Fibroblast of skin of left biceps (primary cell): ENCODE data around the gene FCN2.

Experiments used
- DNase-seq, 2 experiments: peaks; one replicate each; pipeline ENCODE4 v3.0.0-alpha.2; 2013; ENCODE audit warnings: low read depth in 2 of 2

Gene FCN2

DNA sequence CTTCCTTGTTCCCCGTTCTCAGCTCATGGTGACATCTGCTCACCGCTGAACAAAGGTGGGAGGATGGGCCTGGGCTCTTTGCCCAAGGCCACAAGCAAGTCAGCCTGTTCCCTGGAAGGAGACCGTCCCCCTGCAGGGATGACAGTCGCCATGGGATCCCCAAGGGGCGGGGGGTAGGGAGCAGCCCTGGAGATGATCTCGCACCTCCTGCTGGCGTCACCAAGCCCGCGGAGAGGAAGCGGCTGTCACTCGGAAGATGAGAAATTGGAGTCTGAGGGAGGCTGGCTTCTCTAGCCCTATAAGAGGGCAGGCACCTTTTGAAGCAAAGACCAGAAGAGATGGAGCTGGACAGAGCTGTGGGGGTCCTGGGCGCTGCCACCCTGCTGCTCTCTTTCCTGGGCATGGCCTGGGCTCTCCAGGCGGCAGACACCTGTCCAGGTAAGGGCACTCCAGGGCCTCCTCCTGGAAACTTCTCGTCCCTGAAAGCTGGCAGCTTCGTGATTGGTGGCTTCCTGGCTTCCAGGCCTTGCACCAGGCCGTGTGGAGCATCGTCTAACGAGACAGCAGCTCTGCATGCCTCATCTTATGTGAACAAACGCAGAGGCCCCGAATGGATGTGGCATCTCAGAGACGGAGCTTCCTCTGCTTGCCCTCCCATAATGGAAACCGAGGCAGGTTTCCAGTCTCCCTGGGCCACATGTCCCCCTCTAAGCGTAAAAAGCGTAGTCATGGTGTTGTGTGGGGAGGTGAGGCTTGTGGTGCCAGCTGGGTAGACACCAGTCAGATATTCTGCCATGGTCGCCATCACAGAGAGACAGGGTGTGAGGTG is at the start of gene FCN2:
Gene FCN2, plus strand, starts transcription at position 327 of the 829 bp plus-strand sequence. Its CDS starts 12 bp downstream, at position 339.
- DNase-seq: no peak

DNA sequence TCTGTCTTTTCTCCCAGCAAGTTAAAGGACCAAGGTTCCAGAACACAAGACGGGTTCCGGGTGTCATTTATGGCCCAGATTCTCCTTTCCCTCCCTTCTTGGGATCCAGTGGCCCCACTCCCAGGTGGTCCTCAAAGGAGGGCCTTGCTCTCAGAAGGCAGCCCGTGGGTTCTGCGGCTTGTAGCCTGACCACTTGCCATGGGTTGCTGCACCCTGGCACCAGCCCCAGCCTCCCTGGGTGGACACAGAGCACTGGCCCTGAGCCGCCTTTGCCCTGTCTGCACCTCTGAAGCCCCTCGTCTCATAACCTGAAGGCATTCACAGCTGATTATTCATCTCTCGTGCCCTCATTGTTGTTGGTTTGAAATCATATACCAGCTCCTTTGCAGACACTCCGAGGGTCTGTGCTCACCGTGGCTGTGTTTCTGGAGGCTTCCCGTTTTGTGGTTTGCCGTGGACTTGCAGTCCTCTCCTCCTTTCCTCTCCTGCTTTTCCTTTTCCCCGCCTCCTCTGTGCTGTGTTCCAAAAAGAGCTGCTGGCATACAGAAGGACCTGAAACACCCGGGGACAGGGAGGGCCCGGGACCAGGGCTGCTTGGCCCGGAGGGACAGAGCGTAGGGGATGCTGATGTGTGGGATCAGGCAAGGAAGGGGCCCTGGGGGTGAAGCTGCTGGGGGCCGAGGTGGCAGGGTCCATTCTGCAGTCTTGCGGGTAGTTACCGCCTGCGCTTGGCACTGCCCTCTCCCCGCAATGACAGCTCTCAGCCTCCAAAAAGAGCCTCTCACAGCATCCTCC is 49.5 kb upstream of the FCN2 start:
- no peak for DNase-seq

- DNase-seq: no peak
Observed at GRCh38 chr9:134832471-134832870, 48.1 kb upstream of the FCN2 start.

DNA sequence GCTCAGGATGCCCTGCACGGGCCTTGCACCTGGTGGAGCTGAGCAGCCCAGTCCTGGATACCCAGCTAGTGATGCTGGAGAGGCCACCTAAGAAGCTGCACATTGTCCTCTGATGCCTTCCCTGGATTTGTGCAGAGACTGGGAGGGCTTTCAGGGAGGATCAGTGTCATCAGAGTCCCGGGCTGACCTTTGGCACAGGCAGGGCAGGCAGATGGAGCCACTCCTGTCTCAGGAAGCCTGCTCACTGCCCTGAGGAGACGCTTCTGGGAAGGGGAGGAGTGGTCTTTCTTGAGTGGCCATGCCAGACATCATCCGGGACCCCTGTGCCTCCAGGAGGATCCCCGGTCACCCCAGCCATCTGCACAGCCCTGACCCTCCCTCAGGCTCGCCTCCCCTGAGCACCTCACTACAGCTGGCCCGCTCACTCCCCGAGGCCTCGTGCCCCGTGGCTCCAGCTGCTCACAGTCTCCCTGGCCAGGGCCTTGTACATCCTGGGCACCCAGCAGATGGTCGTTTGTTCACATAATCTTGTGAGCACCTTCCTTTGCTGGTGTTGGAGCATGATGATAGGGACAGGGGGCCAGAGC is 47.2 kb upstream of the FCN2 start:
- no peak for DNase-seq

GRCh38 chr9:134834217-134834956 is 46.2 kb upstream of the FCN2 start:
- no peak for DNase-seq

DNA sequence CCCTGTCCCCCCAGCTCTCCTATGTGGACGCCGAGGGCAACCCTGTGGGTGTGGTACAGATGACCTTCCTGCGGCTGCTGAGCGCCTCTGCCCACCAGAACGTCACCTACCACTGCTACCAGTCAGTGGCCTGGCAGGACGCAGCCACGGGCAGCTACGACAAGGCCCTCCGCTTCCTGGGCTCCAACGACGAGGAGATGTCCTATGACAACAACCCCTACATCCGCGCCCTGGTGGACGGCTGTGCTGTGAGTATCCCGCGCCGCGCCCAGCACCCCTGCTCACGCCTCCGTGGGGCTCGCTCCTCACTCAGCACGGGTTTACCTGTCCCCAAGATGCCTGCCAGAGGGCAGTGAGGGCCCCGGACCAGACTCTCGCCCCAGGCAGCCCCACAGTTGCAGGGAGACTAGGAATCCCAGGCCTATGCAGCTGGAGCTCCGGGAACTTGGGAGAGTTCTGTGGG is 45.6 kb upstream of the FCN2 start:
- DNase-seq: no peak

- DNase-seq: no peak
Observed at GRCh38 chr9:134835448-134835847, 45.2 kb upstream of the FCN2 start.

GRCh38 chr9:134835987-134836386 is 44.6 kb upstream of the FCN2 start:
- DNase-seq: no peak

GRCh38 chr9:134836406-134836970 is 44.1 kb upstream of the FCN2 start:
- DNase-seq: no peak

DNA sequence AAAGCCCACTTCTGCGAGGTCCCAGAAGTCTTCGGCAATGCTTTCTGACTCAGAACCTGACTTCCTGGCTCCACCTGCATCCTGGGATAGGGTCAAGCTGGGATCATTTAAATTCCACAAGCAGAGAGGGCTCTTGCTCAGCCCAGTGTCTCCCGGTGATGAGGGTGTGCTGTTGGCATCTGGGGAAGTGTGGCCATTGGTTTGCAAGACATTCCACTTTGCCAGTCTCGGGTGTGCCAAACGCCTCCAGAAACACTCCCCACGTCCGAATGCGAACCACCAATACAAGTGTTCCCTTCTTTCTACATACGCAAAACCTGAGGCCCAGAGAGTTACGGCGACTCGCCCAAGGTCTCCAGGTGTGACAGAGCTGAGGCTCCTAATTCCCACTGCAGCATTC is 43.1 kb upstream of the FCN2 start:
- no peak for DNase-seq

DNA sequence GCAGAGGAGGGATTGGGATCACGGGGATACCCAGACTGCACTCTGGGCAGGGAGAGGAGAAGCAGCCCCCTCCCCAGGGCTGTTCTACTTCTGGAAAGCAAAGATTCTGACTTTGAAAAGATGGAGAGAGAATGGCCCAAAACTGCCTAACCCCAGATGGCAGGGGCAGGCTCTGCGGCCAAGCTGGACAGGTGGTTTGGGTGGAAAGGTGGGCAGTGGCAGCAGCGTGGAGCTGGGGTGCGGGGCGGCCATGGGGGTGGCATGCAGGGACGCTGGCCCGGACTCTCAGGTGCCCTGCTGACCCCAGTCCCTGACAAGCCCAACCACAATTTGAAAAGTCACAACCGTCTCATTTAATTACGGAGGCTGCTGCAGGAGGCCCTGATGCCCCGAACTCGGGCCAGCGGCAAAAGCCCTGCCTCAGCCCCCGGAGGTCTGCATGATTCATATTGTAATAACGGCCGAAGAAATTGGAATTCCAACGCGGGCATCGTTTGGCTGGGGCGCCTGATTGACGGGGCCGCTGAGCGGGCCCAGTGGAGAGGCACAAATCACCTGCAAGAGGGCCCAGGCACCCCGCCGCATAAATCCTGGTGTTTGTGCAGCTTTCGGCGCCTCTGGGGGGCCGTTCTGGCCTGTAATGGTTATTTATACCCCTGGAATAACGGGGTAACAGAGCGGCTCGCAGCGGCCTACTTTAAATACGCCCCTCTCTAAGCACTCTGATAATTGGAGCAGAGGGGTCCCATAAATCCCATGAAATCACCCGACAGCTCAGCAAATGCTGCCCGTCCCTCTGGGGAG is 41.8 kb upstream of the FCN2 start:
- DNase-seq: no peak

DNA sequence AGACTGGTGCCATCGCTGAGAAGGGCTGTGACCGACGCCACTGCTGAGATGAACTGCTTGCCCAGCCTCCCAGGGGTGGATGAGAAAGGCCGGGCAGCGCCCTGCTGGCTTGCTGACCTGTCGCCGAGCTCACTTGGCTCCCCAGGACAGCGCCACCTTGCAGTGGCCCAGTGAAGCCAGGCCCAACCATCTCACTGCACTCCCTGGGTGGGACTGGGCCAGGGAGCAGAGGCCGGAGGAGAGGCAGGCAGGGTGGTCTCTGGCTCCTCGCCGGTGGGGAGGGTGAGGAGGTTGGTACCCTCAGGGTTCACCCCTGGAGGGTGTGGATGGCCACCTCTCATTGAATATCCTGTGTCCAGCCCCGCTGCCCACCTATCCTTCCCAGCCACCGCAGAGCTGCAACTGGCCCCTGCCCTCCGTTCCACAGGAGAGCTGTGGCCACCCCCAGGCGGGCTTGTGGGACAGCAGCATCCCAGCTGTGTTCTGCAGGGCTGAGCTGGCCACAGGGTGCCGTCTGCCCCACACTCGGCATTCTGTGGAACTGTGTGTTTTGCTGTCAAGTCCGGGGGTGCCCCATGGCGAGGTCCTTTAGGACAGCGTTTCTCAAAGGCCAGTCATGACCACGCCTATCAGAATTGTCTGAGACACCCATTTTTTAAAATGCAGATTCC is 41.0 kb upstream of the FCN2 start:
- DNase-seq: no peak

- DNase-seq: no peak
Observed at GRCh38 chr9:134840511-134840910, 40.1 kb upstream of the FCN2 start.

- no peak for DNase-seq
Observed at GRCh38 chr9:134841180-134841904, 39.3 kb upstream of the FCN2 start.

- DNase-seq: no peak
Observed at GRCh38 chr9:134842321-134842720, 38.3 kb upstream of the FCN2 start.

DNA sequence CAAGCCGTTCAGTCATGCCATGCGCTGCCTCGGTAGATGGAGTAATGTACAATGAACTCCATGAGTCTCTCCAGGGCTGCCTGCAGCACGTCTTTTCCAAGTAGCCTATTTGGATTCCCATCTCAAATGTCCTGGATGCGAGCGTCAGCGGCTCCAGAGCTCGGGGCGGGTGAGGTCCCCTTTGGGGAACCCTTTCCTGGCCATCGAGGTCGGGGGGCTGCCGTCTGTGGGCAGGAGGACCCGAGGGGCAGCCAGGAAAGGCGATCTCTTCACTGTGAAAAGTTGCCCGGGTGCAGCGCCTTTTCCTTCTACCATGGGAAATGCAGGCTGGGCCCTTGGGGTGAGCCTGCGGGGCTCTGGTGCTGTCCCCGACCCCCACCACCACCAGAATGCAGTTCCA is 36.9 kb upstream of the FCN2 start:
- DNase-seq: no peak

- DNase-seq: no peak
Observed at GRCh38 chr9:134844821-134845220, 35.8 kb upstream of the FCN2 start.

- DNase-seq: no peak
Observed at GRCh38 chr9:134846187-134846586, 34.4 kb upstream of the FCN2 start.

DNA sequence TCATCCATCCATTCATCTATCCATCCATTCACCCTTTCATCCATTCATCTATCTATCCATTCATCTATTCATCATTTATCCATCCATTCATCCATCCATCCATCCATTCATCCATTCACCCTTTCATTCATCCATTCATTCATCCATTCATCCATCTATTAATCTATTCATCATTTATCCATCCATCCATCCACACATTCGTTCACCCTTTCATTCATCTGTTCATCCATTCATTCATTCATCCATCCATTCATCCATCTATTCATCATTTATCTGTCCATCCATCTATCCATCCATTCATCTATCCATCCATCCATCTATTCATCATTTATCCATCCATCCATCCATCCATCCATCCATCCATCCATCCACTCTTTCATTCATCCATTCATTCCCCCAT is 33.9 kb upstream of the FCN2 start:
- no peak for DNase-seq
